Right lobe of liver (tissue), 4 donors: ENCODE measurements around the gene AHNAK2.

Experiments
- CTCF ChIP-seq, 4 donors: fragments of 200-600 bp in 3 of 4; fragments of 450-650 bp in 1 of 4; IDR thresholded peaks; one replicate each; pipeline versions ENCODE4 v1.5.1 to v1.8.0; 2016 to 2022; ENCODE audit warnings: antibody characterized with exemption in 4 of 4, mild to moderate bottlenecking in 2 of 4
- POLR2A ChIP-seq: fragments of 450-650 bp; IDR thresholded peaks from one replicate; pipeline ENCODE4 v1.6.1; 2017; ENCODE audit warnings: antibody characterized with exemption, mild to moderate bottlenecking
- donor health status: DM: no; HTN: no; CAD: no.
- donor health status: DM: no; HTN: no; CAD: no.
- donor health status: DM: no; HTN: yes; CAD: no.

GRCh38 chr14:104927901-104928300, 50.3 kb downstream of the AHNAK2 start:
- TF ChIP-seq CTCF (IDR thresholded peaks at IDR 0.05) (no peak), POLR2A (no peak)
